Measurements from ENCODE around the gene ENDOV. TPM values are rescaled to one million over a fixed set of nuclear protein-coding genes. Genes with fewer than 3 reads are reported as not detected.

Gene ENDOV
- total RNA-seq, 1 experiment from 2014 or later, result 14.1 TPM

DNA sequence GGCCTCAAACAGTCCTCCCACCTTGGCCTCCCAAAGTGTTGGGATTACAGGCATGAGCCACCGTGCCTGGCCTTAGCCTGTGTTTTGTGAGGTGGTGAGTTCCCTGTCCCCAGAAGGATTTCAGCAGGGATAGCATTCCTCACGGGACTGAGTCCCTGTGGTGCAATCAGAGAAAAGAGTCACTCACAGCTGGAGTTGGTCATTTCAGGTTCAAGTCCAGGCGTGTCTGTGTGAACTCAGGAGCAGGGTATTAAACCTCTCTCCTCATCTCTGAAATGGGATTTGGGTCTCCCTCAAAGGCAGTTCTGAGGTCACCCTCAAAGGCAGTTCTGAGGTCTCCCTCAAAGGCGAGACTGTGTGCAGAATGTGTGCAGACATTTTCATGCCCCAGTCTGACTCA, 32.8 kb downstream of the ENDOV start:
- Histone ChIP-seq H3K4me3 (ENCODE audit: low read depth, low read length, poor library complexity, severe bottlenecking) (no peak overlapping the region), H3K4me1 (ENCODE audit: insufficient read depth, low read length, poor library complexity, severe bottlenecking) (peaks cover 6% of the 10 kb centered on the region), H3K27ac (ENCODE audit: low read depth, low read length, poor library complexity, severe bottlenecking) (no peak overlapping the region), H3K9me3 (ENCODE audit: low read depth, low read length, poor library complexity, severe bottlenecking) (no peaks in the 10 kb centered on the region), H3K36me3 (ENCODE audit: insufficient read depth, low read length, poor library complexity, severe bottlenecking) (no peaks in the 10 kb centered on the region), H3K27me3 (replicated peaks; ENCODE audit: insufficient read depth, low read depth, low read length, poor library complexity) (peaks cover 7% of the 10 kb centered on the region)
- DNase-seq (ENCODE audit: low spot score), result no peak
- ChIA-PET CTCF (no interaction called here), POLR2A (ENCODE audit: low non-redundant PET) (no interaction called here)
- BruUV-seq (replicated peaks), result no TSS peak
- intact Hi-C loops (cut with micrococcal nuclease; ENCODE audit: unreplicated experiment), result no loop called here
- TF ChIP-seq EZH2 (IDR thresholded peaks at IDR 0.05; ENCODE audit: borderline replicate concordance, low read depth, low read length, poor library complexity, severe bottlenecking), result no peak
- TF ChIP-seq, protein P1, sequence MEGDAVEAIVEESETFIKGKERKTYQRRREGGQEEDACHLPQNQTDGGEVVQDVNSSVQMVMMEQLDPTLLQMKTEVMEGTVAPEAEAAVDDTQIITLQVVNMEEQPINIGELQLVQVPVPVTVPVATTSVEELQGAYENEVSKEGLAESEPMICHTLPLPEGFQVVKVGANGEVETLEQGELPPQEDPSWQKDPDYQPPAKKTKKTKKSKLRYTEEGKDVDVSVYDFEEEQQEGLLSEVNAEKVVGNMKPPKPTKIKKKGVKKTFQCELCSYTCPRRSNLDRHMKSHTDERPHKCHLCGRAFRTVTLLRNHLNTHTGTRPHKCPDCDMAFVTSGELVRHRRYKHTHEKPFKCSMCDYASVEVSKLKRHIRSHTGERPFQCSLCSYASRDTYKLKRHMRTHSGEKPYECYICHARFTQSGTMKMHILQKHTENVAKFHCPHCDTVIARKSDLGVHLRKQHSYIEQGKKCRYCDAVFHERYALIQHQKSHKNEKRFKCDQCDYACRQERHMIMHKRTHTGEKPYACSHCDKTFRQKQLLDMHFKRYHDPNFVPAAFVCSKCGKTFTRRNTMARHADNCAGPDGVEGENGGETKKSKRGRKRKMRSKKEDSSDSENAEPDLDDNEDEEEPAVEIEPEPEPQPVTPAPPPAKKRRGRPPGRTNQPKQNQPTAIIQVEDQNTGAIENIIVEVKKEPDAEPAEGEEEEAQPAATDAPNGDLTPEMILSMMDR (conservative IDR thresholded peaks at IDR 0.05; ENCODE audit: low read depth, low read length), result no peak

DNA sequence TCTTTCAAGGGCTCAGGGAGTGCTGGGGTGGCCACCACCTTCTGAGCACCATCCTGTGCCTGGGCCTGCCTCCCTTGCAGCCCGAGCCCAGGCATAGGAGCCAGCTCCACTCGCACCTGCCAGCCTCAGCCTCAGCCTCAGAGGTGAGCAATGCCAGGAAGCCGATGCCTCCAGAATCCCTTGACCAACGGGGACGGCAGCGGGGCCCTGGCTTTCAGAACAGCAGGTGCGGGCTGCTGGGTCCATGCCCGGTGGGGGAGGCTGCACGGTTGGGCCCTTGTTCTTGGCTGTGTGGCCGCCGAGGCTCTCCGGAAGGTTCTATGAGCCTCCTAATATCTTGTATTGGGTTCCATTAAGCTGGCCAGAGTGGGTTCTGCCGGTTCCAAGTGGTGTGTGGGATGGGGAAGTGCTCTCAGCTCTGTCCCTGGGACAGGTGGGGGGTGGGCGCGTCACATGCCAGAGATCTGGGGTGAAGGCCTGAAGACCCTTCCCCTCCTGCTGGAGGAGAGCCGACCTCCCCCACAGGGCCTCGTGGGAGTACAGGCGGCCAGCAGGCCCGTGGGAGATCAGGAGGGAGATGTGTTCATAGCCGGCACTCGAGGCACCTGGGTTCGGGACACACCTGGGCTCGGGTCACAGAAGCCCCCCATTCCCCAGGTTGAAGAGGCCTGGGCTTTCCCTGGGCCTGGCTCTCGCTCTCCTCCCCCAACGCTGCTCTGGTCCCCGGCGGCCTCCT, 34.4 kb downstream of the ENDOV start:
- H3K27me3 ChIP-seq (replicated peaks; ENCODE audit: insufficient read depth, low read depth, low read length, poor library complexity), result peaks cover 7% of the 10 kb centered on the region
- CTCF ChIA-PET, result no interaction called here

DNA sequence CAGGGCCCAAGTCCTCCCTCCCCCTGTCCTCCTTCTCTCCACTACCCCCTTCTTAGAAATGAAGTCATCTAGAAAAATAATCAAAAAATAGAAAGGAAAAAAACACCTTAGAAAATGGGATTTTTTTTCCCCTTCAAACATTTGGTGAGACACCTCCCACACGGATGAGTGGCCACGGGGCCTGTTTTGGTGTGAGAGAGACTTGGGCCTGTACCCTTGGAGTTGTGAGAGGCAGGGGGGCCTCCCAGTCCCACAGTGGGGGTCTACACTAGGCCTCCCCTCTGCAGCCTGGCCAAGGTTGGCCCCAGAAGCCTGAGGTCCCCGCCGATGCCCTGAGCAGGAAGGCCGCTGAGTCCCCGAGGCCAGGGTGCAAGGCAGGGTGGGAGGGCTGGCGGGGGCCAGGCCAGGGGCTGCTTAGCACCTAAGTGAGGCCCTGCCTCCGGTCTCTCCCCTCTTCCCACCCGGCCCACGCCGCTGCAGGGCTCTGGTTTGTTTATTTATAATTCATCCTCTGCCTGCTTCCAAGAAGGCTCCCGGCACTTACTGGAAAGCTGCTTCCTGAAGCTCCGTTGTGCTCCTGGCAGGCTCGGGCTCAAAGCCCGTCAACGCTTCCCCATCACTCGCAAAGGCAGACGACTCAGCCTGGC, 35.1 kb downstream of the ENDOV start:
- CTCF ChIA-PET, result interaction anchor here (0.6 kb wide), 1 partner anchor 641 kb away, joined by 9 read pairs; no protein-coding TSS in a partner anchor

More for the DNA sequence above, 34.4 kb downstream of the ENDOV start:
- intact Hi-C loops (cut with micrococcal nuclease; ENCODE audit: unreplicated experiment), result no loop called here
- Histone ChIP-seq H3K4me3 (ENCODE audit: low read depth, low read length, poor library complexity, severe bottlenecking) (no peak overlapping the region), H3K4me1 (ENCODE audit: insufficient read depth, low read length, poor library complexity, severe bottlenecking) (peaks cover 3% of the 10 kb centered on the region), H3K36me3 (ENCODE audit: insufficient read depth, low read length, poor library complexity, severe bottlenecking) (no peaks in the 10 kb centered on the region), H3K9me3 (ENCODE audit: low read depth, low read length, poor library complexity, severe bottlenecking) (no peaks in the 10 kb centered on the region), H3K27ac (ENCODE audit: low read depth, low read length, poor library complexity, severe bottlenecking) (no peak overlapping the region)
- TF ChIP-seq, protein P1 (conservative IDR thresholded peaks at IDR 0.05; ENCODE audit: low read depth, low read length), result no peak
- no peak for TF ChIP-seq EZH2 (IDR thresholded peaks at IDR 0.05; ENCODE audit: borderline replicate concordance, low read depth, low read length, poor library complexity, severe bottlenecking)
- no peak for DNase-seq (ENCODE audit: low spot score)
- no TSS peak for BruUV-seq (replicated peaks)
- POLR2A ChIA-PET (ENCODE audit: low non-redundant PET), result no interaction called here

More for the DNA sequence above, 35.1 kb downstream of the ENDOV start:
- Histone ChIP-seq H3K36me3 (ENCODE audit: insufficient read depth, low read length, poor library complexity, severe bottlenecking) (no peaks in the 10 kb centered on the region), H3K9me3 (ENCODE audit: low read depth, low read length, poor library complexity, severe bottlenecking) (no peaks in the 10 kb centered on the region), H3K4me3 (ENCODE audit: low read depth, low read length, poor library complexity, severe bottlenecking) (no peak overlapping the region), H3K4me1 (ENCODE audit: insufficient read depth, low read length, poor library complexity, severe bottlenecking) (peaks cover 3% of the 10 kb centered on the region), H3K27me3 (replicated peaks; ENCODE audit: insufficient read depth, low read depth, low read length, poor library complexity) (peaks cover 7% of the 10 kb centered on the region), H3K27ac (ENCODE audit: low read depth, low read length, poor library complexity, severe bottlenecking) (no peak overlapping the region)
- POLR2A ChIA-PET (ENCODE audit: low non-redundant PET), result no interaction called here
- intact Hi-C loops (cut with micrococcal nuclease; ENCODE audit: unreplicated experiment), result no loop called here
- DNase-seq (ENCODE audit: low spot score), result no peak
- BruUV-seq (replicated peaks), result no TSS peak
- TF ChIP-seq, protein P1 (conservative IDR thresholded peaks at IDR 0.05; ENCODE audit: low read depth, low read length), result no peak
- no peak for TF ChIP-seq EZH2 (IDR thresholded peaks at IDR 0.05; ENCODE audit: borderline replicate concordance, low read depth, low read length, poor library complexity, severe bottlenecking)
